Caki2 (cell line): ENCODE data around the gene PKP3. TPM values are rescaled to one million over a fixed set of nuclear protein-coding genes. Genes with fewer than 3 reads are reported as not detected.
"Not testable (repeated sequence)": the region's sequence is repeated elsewhere in the genome, so short reads cannot be mapped to it uniquely, and the experiment has no call there.

ENCODE experiments used
- DNase-seq: peaks from one replicate; pipeline ENCODE4 v3.0.0-alpha.2; 2015; ENCODE audit warnings: low read depth
- in situ Hi-C: cut with HindIII; loops from 2 replicates; pipeline ENCODE4 v1.10.0; 2016; ENCODE audit warnings: low sequenced_read_pairs, low pct_unique_long_range_greater_than_20kb, mixed read lengths
- total RNA-seq: library from RNA; depleted of rRNA; stranded (reverse); fragments of >200 nt; shearing (Covaris generic); gene quantifications from 2 replicates; pipeline ENCODE4 v1.2.3, GENCODE V29; 2014; ENCODE audit warnings: low replicate concordance

PKP3 gene
- total RNA-seq, 1 experiment from 2014 or later = 70.7 TPM

DNA sequence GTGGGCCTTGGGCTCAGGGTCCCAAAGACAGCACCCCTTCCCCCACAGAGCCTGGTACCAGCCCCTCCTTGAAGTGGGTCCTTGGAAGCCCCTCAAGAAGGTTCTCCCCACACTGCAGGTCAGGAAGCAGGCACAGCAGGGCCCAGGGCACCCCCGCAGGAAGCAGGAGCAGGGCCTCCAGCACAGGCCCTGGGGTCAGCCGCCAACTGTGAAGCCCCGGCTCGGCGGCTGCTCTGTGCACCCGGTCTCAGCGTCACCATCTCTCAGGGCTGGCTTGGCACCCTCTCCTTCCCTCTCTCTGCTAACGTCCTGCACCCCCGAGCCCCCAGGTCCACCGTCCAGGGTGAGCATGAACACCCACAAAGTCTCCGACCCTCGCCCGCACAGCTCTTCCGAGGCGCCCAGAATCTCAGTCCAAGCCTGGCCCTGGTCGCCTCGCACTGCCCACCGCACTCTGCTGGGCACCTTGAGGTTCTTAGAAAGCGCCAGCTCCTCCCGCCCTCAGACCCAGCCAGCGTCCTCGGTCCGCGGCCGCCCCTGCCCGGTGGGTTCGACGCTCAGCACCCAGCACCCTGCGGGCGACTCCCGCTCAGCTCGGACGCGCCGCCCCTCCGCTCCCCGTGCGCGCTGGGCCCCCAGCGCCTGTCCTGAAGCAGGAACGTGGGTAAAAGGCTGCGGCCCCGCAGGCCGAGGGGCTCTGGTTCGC is 22.2 kb downstream of the PKP3 start:
- no peak for DNase-seq
- in situ Hi-C loops = no loop called here

GRCh38 chr11:416757-417621 is 23.0 kb downstream of the PKP3 start:
- no peak for DNase-seq
- in situ Hi-C loops = no loop called here

GRCh38 chr11:417652-418342 is 23.8 kb downstream of the PKP3 start:
- in situ Hi-C loops = no loop called here
- DNase-seq = no peak

- in situ Hi-C loops = no loop called here
- DNase-seq = no peak
Observed at GRCh38 chr11:418343-419247, 24.6 kb downstream of the PKP3 start.

DNA sequence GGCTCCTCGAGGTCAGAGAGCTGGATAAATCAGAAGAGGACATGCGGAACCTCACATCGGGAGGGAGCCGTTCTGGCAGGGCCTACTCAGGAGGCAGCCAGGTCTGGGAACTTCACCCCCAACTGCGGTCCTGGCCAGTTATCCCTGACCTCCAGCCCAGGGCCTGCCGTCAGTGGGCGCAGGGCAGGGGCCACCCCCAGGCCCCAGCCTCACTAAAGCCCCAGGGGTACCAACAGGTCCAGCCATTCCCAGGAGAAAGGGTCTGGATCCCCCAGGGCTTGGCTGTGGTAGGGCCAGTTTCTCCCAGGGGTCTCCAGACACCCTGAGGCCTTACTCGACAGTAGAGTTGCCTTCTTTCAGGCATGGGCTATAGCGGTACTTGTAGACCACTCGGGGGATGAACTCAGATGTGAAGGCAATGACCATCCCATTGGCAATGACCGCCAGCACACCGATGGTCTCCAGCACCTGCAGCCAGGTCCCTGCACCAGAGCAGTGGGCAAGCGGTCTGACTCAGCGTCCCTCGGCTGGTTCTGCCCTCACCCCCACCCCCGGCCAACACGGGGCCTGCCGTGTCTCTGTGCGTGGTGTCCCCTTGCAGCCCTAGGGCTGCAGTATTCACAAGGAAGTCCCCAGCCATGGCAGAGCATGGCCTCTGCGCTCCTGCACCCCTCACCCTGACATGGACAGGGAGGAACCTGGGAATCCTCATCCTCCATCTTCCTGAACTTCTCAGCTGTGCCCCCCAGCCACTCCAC is 25.4 kb downstream of the PKP3 start:
- no peak for DNase-seq
- in situ Hi-C loops = no loop called here

DNA sequence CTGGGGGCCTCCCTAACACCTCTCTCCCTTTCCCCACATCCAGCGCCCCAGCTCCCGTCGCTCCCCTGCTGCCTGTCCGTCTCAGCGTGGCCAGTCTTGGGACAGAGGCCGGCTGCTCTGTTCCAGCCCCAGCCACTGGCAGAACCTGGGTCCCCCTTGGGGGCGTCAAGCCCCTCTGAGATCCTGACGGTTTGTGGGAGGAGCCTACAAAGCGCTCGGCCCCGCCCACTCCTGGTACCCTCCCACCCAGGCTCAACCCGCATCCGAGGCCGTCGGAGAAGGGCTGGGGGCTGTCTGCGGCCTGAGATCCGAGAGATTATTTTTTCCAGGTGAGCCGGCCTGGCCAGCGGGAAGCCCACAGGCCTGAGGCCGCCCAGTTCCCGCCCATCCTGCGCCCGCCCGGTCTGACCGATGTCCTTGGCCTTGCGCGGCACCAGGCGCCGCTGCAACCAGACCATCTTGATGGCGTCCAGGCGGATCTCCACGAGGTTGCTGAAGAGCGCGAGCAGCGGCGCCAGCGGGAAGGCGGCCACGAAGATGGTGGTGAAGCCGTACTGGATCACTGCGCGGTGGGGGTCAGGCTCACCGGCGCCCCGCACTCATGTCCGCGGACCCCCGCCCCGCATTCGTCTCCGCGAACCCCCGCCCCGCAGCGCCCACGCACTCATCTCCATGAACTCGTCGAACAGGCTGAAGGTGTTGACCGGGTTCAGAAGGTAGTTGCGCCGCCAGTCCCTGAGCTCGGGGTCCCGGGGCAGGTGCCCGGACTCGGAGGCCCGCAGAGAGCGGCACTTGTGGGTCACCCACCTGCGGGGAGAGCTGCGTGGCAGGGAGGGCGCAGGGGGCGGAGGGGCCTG is 26.3 kb downstream of the PKP3 start:
- DNase-seq = no peak
- in situ Hi-C loops = no loop called here

GRCh38 chr11:420911-421321 is 26.9 kb downstream of the PKP3 start:
- DNase-seq = no peak
- in situ Hi-C loops = no loop called here

GRCh38 chr11:422249-422656 is 28.2 kb downstream of the PKP3 start:
- in situ Hi-C loops = no loop called here

GRCh38 chr11:424232-424631 is 30.2 kb downstream of the PKP3 start:
- DNase-seq = no peak
- in situ Hi-C loops = no loop called here

More at GRCh38 chr11:422249-422656, 28.2 kb downstream of the PKP3 start:
- DNase-seq = no peak

DNA sequence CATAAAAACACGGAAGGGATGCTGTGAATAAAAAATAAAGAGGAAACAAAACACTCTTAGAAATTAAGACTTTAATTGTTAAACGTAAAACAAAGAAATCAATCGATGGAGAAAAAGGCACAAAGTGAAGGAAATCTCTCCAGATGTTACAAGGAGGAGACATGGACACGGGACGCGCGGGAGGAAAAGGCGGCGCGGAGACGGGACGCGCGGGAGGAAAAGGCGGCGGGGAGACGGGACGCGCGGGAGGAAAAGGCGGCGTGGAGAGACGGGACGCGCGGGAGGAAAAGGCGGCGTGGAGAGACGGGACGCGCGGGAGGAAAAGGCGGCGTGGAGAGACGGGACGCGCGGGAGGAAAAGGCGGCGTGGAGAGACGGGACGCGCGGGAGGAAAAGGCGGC is 30.8 kb downstream of the PKP3 start:
- DNase-seq, in situ Hi-C loops: not testable (repeated sequence)

GRCh38 chr11:425301-425700 is 31.3 kb downstream of the PKP3 start:
- DNase-seq = no peak
- in situ Hi-C loops = no loop called here

DNA sequence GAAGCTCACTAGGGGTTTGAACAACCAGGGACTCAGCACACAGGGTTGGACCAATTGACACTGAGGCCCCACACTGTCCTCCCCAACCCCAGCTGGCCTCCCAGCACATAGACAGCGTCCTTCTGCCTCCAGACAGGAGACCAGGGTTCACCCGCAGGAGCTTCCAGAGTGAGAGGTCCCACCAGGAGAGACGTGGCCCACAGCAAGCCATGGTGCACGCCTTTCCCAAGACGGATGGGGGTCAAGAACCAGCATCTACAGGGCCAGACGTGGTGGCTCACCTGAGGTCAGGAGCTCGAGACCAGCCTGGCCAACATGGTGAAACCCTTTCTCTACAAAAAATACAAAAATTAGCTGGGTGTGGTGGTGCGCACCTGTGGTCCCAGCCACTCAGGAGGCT is 32.8 kb downstream of the PKP3 start:
- no peak for DNase-seq
- in situ Hi-C loops = no loop called here

DNA sequence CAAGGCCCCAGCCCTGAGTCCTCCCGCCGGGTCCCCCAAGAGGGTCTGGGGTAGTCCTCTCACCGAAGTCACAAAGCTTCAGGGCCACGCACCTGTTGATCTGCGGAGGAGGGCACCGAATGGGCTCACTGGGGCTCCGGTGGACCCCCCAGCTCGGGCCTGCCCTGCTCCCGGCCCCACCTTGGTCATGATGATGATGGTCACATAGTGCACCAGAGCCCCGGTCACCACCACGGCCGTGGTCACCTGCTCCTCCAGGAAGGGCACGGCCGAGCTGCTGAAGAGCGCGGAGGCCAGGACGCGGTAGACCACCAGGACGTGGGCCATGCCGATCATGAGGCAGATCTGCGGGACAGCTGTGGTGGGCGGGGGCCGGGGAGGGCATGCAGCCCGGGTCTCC is 34.3 kb downstream of the PKP3 start:
- in situ Hi-C loops = no loop called here
- no peak for DNase-seq

- in situ Hi-C loops = no loop called here
- no peak for DNase-seq
Observed at GRCh38 chr11:429391-429790, 35.4 kb downstream of the PKP3 start.

GRCh38 chr11:429931-430456 is 36.0 kb downstream of the PKP3 start:
- DNase-seq = no peak
- in situ Hi-C loops = no loop called here

DNA sequence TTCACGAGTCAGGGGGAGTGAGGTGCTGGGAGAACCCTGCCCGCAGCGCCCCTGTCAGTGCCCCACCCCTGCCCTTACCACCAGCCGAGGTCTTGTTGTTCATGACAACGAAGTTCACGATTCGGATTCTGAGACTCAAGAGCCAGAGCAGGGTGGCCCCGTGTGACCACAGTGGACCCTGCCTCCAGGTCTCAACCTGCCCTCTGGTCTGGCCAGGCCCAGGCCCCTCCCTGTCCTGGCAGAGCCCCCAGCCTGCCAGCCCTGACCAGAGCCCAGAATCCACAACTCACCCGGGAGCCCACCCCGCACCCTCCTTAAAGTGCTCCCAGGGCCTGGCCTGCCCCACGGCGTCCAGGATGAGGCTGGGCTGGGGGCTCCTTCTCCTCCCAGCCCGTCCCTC is 37.9 kb downstream of the PKP3 start:
- in situ Hi-C loops = no loop called here
- DNase-seq = no peak
